A549 (cell line): Measurements from ENCODE around the gene SBNO1.

Experiments
- CBX8 ChIP-seq: fragments of 200-600 bp; sonication (generic); IDR thresholded peaks from 2 replicates; pipeline ENCODE4 v1.6.1; 2016
- CEBPB ChIP-seq, 2 experiments: fragments of >200 bp in 1 of 2; sonication (Bioruptor Twin) in 1 of 2; formaldehyde crosslinking in 1 of 2; IDR thresholded peaks; 2 replicates each; pipeline ENCODE4 v1.6.1; 2012 to 2016
- CHD2 ChIP-seq: fragments of 150-350 bp; IDR thresholded peaks from 2 replicates; pipeline ENCODE4 v1.6.1; 2014; ENCODE audit warnings: low read length; ENCODE audit not compliant: partially characterized antibody
- CTCF ChIP-seq: fragments of >200 bp; sonication (Bioruptor Twin); formaldehyde crosslinking; IDR thresholded peaks from 3 replicates; pipeline ENCODE4 v1.5.1; 2016
- EP300 ChIP-seq, 2 experiments: fragments of >200 bp; sonication (Bioruptor Twin); formaldehyde crosslinking; IDR thresholded peaks; 2 replicates in 1 of 2; 3 replicates in 1 of 2; pipeline ENCODE4 v1.6.1; 2016 to 2017
- FOSL2 ChIP-seq, 2 experiments: fragments of 450-650 bp in 1 of 2; fragments of >200 bp in 1 of 2; sonication (Bioruptor Twin) in 1 of 2; formaldehyde crosslinking; IDR thresholded peaks; 2 replicates each; pipeline versions ENCODE4 v1.5.0 to v1.6.1; 2016 to 2020; ENCODE audit warnings: mild to moderate bottlenecking in 1 of 2, moderate library complexity in 1 of 2
- HDAC2 ChIP-seq: fragments of 200-600 bp; sonication (generic); IDR thresholded peaks from 2 replicates; pipeline ENCODE4 v1.6.1; 2016
- HMGXB4 ChIP-seq: fragments of 250-450 bp; sonication (Bioruptor Pico); IDR thresholded peaks from 2 replicates; pipeline ENCODE4 v1.5.0; 2021; ENCODE audit warnings: mild to moderate bottlenecking, moderate library complexity, borderline replicate concordance
- POLR2A ChIP-seq: IDR thresholded peaks from 2 replicates; pipeline ENCODE4 v1.6.1; 2012; ENCODE audit warnings: mild to moderate bottlenecking, low read length
- RARB ChIP-seq: fragments of 250-450 bp; sonication (Bioruptor Pico); IDR thresholded peaks from 2 replicates; pipeline ENCODE4 v1.8.0; 2021; ENCODE audit warnings: mild to moderate bottlenecking, moderate library complexity
- SMC3 ChIP-seq: fragments of >200 bp; sonication (Bioruptor Twin); formaldehyde crosslinking; IDR thresholded peaks from 3 replicates; pipeline ENCODE4 v1.6.1; 2018; ENCODE audit warnings: inconsistent platforms
- TF ChIP-seq, protein P1 (sequence below): fragments of 150-350 bp; IDR thresholded peaks from 2 replicates; pipeline ENCODE4 v1.6.1; 2014; ENCODE audit warnings: low read depth, mild to moderate bottlenecking, low read length
- TF ChIP-seq, protein P2 (sequence below): fragments of 450-650 bp; IDR thresholded peaks from 2 replicates; pipeline ENCODE4 v1.6.1; 2014; ENCODE audit warnings: antibody characterized with exemption
- TF ChIP-seq, protein P3 (sequence below): fragments of 200-600 bp; sonication (generic); IDR thresholded peaks from 2 replicates; pipeline ENCODE4 v1.6.1; 2016; ENCODE audit warnings: antibody characterized with exemption, mild to moderate bottlenecking, moderate library complexity

- no peak for TF ChIP-seq POLR2A
- no peak for TF ChIP-seq FOSL2 (IDR thresholded peaks at IDR 0.05)
- no peak for TF ChIP-seq FOSL2 (CRISPR knock-in tag; IDR thresholded peaks at IDR 0.05)
- no peak for TF ChIP-seq CTCF
- no peak for TF ChIP-seq HMGXB4 (CRISPR knock-in tag)
- TF ChIP-seq HDAC2: no peak
- no peak for TF ChIP-seq EP300 (IDR thresholded peaks at IDR 0.05)
- no peak for TF ChIP-seq SMC3
- TF ChIP-seq CHD2: no peak
- no peak for TF ChIP-seq RARB (CRISPR knock-in tag)
- TF ChIP-seq, protein P1, sequence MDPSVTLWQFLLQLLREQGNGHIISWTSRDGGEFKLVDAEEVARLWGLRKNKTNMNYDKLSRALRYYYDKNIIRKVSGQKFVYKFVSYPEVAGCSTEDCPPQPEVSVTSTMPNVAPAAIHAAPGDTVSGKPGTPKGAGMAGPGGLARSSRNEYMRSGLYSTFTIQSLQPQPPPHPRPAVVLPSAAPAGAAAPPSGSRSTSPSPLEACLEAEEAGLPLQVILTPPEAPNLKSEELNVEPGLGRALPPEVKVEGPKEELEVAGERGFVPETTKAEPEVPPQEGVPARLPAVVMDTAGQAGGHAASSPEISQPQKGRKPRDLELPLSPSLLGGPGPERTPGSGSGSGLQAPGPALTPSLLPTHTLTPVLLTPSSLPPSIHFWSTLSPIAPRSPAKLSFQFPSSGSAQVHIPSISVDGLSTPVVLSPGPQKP: no peak
- no peak for TF ChIP-seq CBX8
- no peak for TF ChIP-seq CEBPB (IDR thresholded peaks at IDR 0.05)
- TF ChIP-seq, protein P2, sequence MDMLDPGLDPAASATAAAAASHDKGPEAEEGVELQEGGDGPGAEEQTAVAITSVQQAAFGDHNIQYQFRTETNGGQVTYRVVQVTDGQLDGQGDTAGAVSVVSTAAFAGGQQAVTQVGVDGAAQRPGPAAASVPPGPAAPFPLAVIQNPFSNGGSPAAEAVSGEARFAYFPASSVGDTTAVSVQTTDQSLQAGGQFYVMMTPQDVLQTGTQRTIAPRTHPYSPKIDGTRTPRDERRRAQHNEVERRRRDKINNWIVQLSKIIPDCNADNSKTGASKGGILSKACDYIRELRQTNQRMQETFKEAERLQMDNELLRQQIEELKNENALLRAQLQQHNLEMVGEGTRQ: no peak
- TF ChIP-seq, protein P3, sequence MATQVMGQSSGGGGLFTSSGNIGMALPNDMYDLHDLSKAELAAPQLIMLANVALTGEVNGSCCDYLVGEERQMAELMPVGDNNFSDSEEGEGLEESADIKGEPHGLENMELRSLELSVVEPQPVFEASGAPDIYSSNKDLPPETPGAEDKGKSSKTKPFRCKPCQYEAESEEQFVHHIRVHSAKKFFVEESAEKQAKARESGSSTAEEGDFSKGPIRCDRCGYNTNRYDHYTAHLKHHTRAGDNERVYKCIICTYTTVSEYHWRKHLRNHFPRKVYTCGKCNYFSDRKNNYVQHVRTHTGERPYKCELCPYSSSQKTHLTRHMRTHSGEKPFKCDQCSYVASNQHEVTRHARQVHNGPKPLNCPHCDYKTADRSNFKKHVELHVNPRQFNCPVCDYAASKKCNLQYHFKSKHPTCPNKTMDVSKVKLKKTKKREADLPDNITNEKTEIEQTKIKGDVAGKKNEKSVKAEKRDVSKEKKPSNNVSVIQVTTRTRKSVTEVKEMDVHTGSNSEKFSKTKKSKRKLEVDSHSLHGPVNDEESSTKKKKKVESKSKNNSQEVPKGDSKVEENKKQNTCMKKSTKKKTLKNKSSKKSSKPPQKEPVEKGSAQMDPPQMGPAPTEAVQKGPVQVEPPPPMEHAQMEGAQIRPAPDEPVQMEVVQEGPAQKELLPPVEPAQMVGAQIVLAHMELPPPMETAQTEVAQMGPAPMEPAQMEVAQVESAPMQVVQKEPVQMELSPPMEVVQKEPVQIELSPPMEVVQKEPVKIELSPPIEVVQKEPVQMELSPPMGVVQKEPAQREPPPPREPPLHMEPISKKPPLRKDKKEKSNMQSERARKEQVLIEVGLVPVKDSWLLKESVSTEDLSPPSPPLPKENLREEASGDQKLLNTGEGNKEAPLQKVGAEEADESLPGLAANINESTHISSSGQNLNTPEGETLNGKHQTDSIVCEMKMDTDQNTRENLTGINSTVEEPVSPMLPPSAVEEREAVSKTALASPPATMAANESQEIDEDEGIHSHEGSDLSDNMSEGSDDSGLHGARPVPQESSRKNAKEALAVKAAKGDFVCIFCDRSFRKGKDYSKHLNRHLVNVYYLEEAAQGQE: no peak
These were observed 75.8 kb downstream of the SBNO1 start for GRCh38 chr12:123288751-123289346.
